Measurements from ENCODE around the gene HOPX.
"Not testable (repeated sequence)": the region's sequence is repeated elsewhere in the genome, so short reads cannot be mapped to it uniquely, and the experiment has no call there.

HOPX gene

GRCh38 chr4:56686537-56687231 lies 5.6 kb upstream of the HOPX start:
- no peak for DNase-seq

GRCh38 chr4:56684320-56685050 lies 3.4 kb upstream of the HOPX start:
- DNase-seq = no peak

GRCh38 chr4:56683455-56683854 lies 2.4 kb upstream of the HOPX start:
- DNase-seq = no peak

GRCh38 chr4:56681853-56682525 lies 893 bp upstream of the HOPX start:
- no peak for DNase-seq

- no peak for DNase-seq
These were observed 830 bp downstream of the HOPX start for GRCh38 chr4:56680266-56680665.

- DNase-seq = no peak
These were observed 3.4 kb downstream of the HOPX start for GRCh38 chr4:56677711-56678110.

GRCh38 chr4:56674984-56675383 lies 6.1 kb downstream of the HOPX start:
- no peak for DNase-seq

- DNase-seq = no peak
These were observed 9.2 kb downstream of the HOPX start for GRCh38 chr4:56671860-56672259.

- DNase-seq = no peak
These were observed 9.7 kb downstream of the HOPX start for GRCh38 chr4:56671373-56671772.

- no peak for DNase-seq
These were observed 12.8 kb downstream of the HOPX start for GRCh38 chr4:56668267-56668666.

- not testable (repeated sequence) for DNase-seq
These were observed 13.7 kb downstream of the HOPX start for GRCh38 chr4:56667396-56667795.

- no peak for DNase-seq
These were observed 14.8 kb downstream of the HOPX start for GRCh38 chr4:56666279-56666678.

- DNase-seq = no peak
These were observed 15.3 kb downstream of the HOPX start for GRCh38 chr4:56665781-56666180.

- no peak for DNase-seq
These were observed 18.2 kb downstream of the HOPX start for GRCh38 chr4:56662782-56663468.

GRCh38 chr4:56659946-56660345 lies 21.1 kb downstream of the HOPX start:
- DNase-seq = no peak

GRCh38 chr4:56658528-56658927 lies 22.6 kb downstream of the HOPX start:
- DNase-seq = no peak

- DNase-seq = no peak
These were observed 23.3 kb downstream of the HOPX start for GRCh38 chr4:56657818-56658217.

GRCh38 chr4:56657128-56657527 lies 24.0 kb downstream of the HOPX start:
- no peak for DNase-seq

- peak; percentile 33 for DNase-seq
These were observed 24.8 kb downstream of the HOPX start for GRCh38 chr4:56656346-56656643.

GRCh38 chr4:56655627-56656345 lies 25.3 kb downstream of the HOPX start:
- DNase-seq = no peak

- no peak for DNase-seq
These were observed 25.9 kb downstream of the HOPX start for GRCh38 chr4:56655209-56655626.

- no peak for DNase-seq
These were observed 26.9 kb downstream of the HOPX start for GRCh38 chr4:56654238-56654632.
